Activated T-cell treated with anti-CD3 and anti-CD28 coated beads, Interleukin-2, amount 50 U/mL, for 1 hour (primary cell): ENCODE data around the gene C1QTNF2.

ENCODE experiments used
- DNase-seq: peaks from one replicate; pipeline ENCODE4 v3.0.0-alpha.2; 2020

C1QTNF2 gene

GRCh38 chr5:160369990-160370712 lies at the start of gene C1QTNF2:
Gene C1QTNF2, minus strand, starts transcription at chr5:160370626. Its CDS starts 15,615 bp downstream, at chr5:160355011.
- DNase-seq = no peak

- DNase-seq = no peak
These were observed 49.8 kb upstream of the C1QTNF2 start for GRCh38 chr5:160420331-160420610.

GRCh38 chr5:160419458-160420330 lies 49.3 kb upstream of the C1QTNF2 start:
- DNase-seq = no peak

- DNase-seq = peak; percentile 91
These were observed 48.4 kb upstream of the C1QTNF2 start, which contains the start of gene SLU7 for GRCh38 chr5:160418561-160419457. Gene SLU7, minus strand, starts transcription at chr5:160419081. Its CDS starts 3,787 bp downstream, at chr5:160415294.

GRCh38 chr5:160399402-160400353 lies 29.3 kb upstream of the C1QTNF2 start, which contains the start of gene FAM200C:
Gene FAM200C, minus strand, starts transcription at chr5:160400054. Its CDS starts 4,564 bp downstream, at chr5:160395490.
- DNase-seq = peak; percentile 60

- DNase-seq = no peak
These were observed 28.4 kb upstream of the C1QTNF2 start for GRCh38 chr5:160398806-160399205.

GRCh38 chr5:160397492-160397891 lies 27.1 kb upstream of the C1QTNF2 start:
- DNase-seq = no peak

- DNase-seq = no peak
These were observed 24.7 kb upstream of the C1QTNF2 start for GRCh38 chr5:160395111-160395510.

GRCh38 chr5:160390787-160391696 lies 20.6 kb upstream of the C1QTNF2 start:
- DNase-seq = no peak

- DNase-seq = no peak
These were observed 17.0 kb upstream of the C1QTNF2 start for GRCh38 chr5:160387445-160387844.

- no peak for DNase-seq
These were observed 15.1 kb upstream of the C1QTNF2 start for GRCh38 chr5:160385496-160385895.

- DNase-seq = no peak
These were observed 14.3 kb upstream of the C1QTNF2 start for GRCh38 chr5:160384681-160385080.

GRCh38 chr5:160382346-160382745 lies 11.9 kb upstream of the C1QTNF2 start:
- no peak for DNase-seq

- DNase-seq = no peak
These were observed 9.6 kb upstream of the C1QTNF2 start for GRCh38 chr5:160380041-160380440.

GRCh38 chr5:160379511-160379910 lies 9.1 kb upstream of the C1QTNF2 start:
- DNase-seq = no peak

- no peak for DNase-seq
These were observed 7.9 kb upstream of the C1QTNF2 start for GRCh38 chr5:160378330-160378729.

- DNase-seq = no peak
These were observed 7.2 kb upstream of the C1QTNF2 start for GRCh38 chr5:160377651-160378050.

- no peak for DNase-seq
These were observed 6.0 kb upstream of the C1QTNF2 start for GRCh38 chr5:160376416-160376815.

GRCh38 chr5:160375701-160376100 lies 5.3 kb upstream of the C1QTNF2 start:
- no peak for DNase-seq

GRCh38 chr5:160375166-160375565 lies 4.7 kb upstream of the C1QTNF2 start:
- no peak for DNase-seq

GRCh38 chr5:160371294-160371693 lies 868 bp upstream of the C1QTNF2 start:
- no peak for DNase-seq
